NCI-H128 (cell line): ENCODE measurements around the gene MTHFD1L.
A peak's percentile ranks its signal among the peaks of the same experiment; 100 is the strongest.
"Not testable (repeated sequence)": the region's sequence is repeated elsewhere in the genome, so short reads cannot be mapped to it uniquely, and the experiment has no call there.

Experiments
- DNase-seq: peaks from one replicate; lab custom pipeline; 2025; ENCODE audit not compliant: unreplicated experiment; lab: John Stamatoyannopoulos, UW

Gene MTHFD1L

DNA sequence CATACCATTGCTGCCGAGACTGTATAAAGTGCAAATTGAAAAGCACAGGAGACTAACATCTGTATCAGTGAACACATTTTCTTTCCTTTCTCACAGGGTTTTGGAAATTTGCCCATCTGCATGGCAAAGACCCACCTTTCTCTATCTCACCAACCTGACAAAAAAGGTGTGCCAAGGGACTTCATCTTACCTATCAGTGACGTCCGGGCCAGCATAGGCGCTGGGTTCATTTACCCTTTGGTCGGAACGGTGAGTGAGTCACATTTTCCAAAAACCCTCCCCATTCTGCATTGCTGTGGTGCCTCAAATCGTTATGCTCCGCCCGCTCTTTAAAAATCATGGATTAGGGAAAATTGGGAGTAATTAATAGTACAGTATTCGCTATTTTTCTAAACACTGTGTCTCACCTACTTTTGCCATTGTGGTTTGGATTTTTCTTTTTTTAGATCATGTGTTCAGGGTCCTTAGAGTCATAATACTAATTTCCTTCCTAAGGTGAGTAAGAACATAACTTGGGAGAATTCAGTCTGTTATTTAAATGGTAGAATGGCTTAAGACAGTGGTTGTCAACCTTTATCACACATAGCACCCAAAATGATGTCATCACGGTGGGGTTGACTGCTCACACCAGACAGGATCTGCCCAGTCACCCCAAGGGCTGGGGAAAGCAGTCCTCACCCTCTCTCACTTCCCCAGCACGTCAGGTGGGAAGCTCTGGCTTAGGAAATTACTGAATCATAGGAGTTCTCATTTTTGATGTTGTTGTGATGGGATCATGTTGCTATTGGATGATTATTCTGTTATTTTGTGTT, 171.6 kb downstream of the MTHFD1L start:
- DNase-seq: no peak

DNA sequence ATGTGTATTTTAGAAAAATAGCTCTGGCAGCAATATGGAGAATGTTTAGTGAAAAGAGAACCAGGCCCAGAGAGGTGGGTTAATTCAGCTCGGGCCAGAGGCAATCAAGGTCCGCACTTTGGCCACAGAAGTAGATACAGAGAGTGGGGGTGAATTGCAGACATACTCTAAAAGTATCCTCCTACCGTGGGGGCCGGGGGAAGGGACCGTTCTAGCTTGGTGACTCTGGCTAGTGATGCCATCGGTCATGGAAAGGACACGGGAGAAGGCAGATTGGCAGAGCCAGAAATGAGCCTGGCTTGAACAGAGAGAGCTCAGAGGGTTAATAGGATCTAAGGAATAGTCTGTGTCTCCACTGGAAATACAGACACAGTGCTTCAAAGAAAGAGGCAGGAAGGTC, 173.1 kb downstream of the MTHFD1L start:
- DNase-seq: no peak

DNA sequence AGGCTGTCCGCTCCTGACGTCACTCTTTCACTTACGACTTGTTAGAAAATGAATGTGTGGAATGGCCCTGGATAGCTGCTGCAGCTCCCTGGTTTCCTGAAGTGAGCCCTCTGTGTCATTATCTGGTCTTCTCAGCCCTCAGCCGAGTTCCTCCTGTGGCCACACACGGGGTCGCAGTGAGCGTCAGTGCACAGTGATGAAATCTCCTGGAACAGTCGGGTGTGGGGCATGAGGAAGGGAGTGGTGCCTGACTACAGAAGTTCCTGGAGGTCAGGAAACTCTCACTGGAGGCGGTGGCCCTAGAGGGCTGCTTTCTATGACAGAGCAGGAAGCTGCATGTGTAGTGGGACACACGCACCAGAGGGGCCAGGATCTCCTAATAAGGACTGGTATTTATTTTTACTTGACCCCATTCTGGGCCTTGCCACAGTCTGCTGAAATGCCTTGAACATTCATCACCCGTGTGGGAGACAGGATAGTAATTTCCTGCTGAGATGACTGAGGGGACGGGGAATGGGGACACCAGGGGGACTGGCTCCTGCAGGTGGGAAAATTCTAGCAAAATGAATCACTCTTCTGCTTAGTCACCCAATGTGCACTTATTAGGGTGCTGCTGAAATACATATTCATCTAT, 175.5 kb downstream of the MTHFD1L start:
- not testable (repeated sequence) for DNase-seq

DNA sequence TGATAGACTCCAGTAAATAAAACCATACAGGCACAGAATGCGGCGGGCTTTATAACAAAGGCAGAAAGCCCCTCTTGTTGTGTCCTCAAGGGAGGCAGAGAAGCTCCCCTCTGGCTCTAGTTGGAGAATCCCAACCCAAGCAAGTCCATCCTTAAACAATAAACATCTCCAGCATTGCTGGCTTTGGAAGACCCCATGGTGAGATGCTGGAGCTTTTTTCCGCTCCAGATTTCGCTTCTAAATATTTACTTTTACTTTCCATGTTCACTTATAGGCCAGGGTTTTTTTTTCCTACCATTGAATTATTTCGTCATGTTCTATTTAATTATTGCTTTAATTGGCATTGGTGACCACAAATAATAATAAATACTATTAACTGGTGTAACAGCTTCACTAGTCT, 176.2 kb downstream of the MTHFD1L start:
- DNase-seq: no peak

DNA sequence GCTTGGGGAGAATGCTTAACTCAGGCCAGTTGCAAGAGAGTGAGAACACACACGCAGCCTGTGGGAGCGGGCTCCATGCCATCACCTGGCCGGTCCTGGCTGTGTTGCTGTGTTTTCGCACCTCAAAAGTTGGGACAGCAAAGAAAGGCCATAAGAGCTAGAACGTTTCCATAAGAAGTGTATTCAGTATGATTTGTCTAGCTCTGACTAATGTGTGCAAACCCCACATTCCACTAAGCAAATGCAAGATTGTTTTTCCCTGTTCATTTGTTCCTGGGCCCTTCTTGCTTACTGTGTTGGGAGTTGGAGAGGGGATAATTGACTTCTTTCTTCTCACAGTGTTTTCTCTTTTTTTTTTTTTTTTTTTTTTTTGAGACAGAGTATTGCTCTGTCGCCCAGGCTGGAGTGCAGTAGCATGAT, 177.4 kb downstream of the MTHFD1L start:
- not testable (repeated sequence) for DNase-seq

DNA sequence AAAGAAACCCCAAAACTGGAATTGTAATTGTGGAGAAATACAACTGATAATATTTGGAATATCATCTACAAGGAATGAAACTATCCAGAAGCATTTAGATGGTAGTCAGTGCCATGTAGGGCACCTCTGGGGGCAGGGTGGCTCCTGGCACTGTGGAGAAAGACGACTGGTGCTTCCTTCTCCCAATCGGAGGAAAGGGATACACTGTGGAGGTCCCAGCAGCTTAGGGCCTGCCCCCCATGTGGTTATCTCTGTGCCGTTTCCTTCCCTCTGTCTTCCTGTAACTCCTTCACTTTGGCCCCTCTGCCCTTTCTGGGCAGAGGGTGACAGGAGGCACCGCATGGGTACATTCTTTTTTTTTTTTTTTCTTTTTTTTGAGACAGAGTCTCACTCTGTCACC, 178.4 kb downstream of the MTHFD1L start:
- DNase-seq: no peak

DNA sequence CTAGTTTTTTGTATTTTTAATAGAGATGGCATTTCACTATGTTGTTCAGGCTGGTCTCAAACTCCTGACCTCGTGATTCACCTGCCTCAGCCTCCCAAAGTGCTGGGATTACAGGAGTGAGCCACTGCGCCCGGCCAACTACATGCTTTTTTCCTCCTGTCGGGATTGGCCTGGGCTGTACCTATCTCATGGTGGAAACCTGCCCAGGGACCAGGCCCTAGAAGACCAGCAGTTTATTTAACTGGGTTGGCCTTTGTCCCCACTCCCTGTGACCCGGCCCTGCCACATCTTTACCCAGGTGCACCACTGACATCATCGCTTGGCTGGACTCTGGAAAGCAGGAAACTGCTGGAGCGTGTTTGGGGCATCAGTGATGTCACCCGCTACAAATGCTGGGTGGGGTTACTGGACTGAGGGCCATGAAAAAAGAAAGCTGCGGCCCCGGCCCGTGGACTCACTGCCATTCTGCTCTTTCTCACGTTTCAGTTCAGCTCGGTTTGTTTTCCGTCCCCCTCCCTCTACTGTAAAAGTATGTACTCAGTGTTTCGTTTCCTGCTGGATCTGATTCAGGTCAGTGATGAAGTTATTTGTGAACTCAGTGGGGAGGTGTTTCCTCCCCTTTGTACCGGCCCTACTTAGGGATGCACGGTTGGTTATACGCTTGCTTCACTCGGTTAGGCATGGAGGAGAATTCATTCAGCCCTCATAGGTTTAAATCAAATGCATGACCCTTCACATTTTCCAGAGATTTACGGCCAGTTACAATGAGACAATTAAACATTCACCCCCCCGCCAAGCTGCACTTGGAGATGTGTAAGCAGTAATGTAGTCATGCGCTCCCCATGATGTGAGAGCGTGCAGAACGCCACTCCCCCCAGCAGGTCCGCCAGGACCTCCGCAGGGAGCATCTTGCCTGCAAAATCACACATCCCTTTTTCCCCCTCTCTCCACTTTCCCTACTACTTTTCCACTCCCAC, 179.3 kb downstream of the MTHFD1L start:
- DNase-seq: peak; percentile 52

DNA sequence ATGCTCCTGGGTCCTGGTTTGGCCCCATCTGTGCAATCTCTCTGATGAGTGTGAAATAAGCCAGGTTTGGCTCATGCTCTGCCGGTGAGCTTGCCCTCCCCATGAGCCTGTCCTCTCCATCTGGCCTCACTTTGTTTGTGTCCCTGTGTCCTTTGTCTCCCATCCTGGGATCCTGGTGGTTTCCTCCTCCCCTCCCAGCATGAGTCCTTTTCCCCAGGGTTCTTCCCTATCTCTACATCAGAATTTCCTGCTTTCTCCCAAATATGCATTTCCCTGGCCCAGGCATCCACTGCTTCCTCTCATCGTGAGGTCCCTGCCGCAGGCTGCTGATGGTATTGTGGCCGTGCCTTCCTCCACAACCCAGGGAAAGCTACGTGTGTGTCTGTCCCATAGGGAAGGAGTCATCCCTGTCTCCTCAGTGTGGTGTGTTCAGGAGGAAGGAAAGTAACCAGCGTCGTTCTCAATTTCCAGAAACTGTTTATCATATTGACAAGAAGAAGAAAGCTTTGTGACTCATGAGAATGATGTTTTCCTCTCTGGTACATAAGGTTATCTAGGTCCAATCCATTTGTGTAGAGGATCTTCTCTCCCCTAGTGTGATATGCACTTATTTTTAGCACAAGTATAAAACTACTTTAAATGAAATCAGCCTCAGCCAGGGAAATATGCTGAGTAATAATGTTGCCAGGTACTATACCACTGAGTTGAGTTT, 180.2 kb downstream of the MTHFD1L start:
- not testable (repeated sequence) for DNase-seq

DNA sequence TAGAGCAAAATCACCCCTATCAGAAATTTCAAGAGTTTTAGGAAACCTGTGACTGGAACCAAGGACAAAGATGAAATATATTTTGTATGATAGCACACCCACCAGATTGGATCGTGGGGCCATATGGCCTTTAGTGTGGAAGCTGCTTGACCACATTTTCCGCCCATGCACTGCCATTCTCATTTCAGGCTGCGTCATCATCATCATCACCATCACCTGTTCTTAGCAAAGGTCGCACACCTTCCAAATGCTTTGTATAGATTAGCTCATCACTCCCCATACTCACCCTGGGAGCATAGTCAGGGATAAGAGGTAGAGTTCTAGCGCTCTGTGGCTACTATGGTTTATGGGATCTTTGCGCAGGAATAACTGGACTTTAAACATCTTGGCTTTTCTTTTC, 185.7 kb downstream of the MTHFD1L start:
- DNase-seq: no peak

DNA sequence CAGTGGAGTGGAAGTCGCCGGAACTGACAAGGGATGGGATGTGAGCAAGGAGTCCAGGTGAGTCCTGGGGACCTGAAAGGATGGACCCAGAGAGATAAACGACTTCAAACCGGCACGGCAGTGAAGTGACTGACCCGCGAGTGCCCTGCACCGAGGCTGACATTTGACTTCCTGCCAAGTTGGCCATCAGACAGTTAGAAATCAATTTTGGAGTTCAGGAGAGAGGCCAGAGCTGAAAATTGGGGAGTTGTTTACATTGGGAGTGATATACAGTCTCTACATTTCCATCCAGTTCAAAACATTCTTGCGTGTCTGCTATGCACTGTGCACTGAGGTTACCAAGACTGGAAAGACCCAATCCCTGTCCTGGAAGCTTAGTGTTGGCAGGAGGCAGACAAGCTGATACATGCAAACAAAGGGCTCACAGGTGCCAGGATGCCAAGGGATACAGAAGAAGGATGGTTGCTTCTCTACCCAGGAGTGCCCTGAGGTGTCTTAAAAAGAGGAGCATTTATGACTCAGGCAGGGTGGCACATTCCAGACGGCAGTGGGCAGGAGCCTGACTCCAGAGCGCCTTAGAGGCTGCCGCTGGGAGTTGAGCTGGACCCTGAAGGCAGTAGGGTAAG, 186.6 kb downstream of the MTHFD1L start:
- no peak for DNase-seq

DNA sequence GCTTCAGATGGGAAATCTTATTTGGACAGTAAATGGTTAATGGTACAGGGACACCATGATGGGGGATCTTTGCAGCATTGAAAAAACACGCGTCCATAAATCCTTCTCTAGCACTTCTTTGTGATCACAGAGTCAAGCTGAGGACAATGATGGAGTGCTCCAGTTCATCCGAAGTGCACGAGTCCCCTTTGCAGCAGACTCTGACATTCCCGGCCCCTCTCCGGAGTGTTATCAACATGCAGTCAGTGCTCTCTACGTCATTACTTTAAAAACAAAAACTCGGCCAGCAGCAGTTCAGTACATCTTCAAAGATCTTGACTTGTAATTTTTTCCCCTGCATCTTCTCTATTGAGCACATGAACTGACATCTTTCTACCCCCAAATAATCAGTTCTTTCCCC, 188.8 kb downstream of the MTHFD1L start:
- DNase-seq: no peak

DNA sequence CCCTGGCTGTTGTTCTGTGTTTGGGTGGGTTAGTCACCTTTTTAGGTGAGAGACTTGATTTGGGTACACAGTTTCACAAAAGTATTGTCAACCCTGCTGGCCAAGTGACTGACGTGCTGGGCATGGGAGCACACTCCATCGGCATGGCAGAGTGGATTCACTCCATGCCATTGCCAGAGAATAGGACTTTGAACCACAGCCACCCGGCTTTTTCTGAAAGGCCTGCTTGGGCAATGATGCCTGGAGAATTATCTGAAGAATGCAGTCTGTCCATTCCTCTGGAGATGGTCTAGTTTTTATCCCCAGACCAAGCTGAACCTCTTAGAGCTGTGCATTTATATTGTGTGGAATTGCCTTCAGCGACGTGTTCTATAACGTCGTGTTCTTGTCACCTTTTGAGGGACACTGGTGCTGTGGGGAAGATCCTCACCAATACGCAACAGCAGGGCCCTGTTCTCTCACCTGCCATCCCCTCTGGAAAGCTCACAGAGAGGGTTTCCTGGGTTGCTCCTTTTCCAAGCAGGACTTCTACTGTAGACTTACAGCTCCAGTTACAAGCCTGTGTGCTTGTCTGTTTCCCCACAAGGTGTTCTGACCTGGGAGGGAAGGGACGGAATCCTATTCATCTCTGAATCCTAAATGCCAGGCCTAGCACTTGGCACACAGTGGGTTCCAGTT, 190.9 kb downstream of the MTHFD1L start:
- DNase-seq: no peak

DNA sequence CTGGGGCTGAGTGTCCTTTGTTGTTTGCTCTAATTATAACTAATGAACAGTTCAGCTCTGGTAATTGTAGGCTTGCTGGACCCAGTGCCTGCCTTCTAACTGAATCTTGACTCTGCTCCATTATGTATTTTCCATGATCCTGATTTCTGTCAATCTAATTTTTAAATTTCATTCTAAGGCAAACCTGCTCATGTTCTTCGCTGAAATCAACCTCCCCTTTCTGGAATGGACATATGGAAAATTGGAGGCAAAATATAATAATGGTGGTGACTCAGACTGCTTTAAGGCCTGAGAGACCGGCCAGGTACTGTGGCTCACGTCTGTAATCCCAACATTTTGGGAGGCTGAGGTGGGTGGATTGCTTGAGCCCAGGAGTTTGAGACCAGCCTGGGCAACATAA, 191.6 kb downstream of the MTHFD1L start:
- no peak for DNase-seq

DNA sequence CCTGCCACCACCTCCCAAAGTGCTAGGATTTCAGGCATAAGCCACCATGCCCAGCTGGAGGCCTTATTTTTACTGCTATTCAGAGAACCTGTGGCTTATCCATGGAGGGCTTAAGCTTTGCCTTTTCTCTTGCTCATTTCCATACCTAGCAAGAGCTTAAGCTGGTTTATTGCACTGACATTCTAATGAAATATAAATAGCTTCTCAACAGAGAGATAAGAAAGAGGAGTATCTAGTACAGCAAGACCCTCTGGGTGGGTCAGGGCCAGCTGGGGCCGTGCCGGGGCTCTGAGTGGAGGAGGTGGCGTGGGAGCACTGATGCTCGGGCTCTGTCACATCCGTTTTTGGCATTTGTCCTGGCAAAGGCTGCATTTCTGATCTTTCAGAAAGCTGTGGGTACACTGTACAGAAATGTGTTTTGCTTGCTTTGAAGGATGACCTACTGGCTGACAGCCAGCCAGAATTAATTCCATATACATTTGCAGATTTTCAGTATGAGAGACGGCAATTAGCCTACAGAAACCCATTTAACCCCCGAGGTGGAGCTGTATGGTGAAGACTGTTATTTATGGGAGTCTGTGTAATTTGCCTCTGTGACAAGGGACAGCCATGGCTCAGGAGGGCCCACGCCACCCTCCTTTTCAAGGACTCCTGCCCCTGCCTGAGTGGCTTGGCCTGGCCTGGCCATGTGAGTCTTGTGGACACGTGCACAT, 192.7 kb downstream of the MTHFD1L start:
- no peak for DNase-seq

DNA sequence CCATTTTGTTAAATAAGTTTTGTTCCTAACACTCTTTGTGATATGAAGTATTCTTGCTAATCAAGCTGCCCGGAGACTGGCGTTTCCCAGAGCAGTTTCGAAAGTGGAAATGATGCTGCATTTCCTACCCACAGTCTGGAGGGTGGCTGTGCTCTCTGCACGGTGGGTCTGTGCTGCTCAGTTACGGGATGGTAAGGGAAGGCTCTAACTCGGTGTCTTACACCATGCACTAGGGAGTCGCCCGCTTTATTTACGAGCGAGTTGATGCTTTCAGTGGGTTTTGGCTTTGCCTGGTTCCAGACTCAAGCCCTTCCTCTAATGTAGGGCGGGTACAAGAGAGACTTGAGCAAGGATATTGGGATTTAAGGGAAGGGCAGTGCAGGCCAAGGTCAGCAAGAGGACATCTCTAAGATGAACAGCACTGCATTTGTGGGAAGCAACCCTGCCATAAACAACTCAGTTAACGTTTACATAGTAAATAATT, 194.2 kb downstream of the MTHFD1L start:
- no peak for DNase-seq

DNA sequence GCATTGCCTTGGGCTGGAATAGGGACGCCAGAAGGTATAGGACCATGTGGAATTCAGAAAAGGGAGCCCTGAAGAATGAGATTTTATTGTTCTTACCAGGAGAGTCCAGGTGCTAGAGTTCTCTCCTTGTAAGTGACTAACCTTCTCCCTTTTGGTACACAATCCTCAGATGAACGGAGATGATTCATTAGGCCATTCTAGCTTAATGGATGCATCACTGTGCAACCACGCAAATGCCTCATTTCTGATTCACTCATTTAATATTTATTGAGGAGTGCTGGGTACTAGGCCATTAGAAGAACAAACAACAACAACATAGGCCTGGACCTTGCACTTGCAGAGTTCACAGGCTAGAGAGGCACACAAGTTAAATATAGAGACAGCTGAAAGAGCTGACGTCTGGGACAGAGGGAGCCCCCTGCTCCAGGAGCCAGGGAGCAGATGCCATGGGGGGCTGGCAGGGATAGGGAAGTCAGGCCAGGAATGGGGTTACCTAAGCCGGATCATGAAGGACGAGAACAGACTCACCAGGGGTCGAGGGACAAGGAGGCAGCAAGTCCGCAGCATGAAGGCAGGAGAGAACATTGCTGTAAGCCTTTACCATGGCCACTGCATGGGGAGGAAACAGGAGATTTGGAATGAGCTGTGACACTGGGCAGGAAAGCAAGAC, 194.7 kb downstream of the MTHFD1L start:
- DNase-seq: no peak

DNA sequence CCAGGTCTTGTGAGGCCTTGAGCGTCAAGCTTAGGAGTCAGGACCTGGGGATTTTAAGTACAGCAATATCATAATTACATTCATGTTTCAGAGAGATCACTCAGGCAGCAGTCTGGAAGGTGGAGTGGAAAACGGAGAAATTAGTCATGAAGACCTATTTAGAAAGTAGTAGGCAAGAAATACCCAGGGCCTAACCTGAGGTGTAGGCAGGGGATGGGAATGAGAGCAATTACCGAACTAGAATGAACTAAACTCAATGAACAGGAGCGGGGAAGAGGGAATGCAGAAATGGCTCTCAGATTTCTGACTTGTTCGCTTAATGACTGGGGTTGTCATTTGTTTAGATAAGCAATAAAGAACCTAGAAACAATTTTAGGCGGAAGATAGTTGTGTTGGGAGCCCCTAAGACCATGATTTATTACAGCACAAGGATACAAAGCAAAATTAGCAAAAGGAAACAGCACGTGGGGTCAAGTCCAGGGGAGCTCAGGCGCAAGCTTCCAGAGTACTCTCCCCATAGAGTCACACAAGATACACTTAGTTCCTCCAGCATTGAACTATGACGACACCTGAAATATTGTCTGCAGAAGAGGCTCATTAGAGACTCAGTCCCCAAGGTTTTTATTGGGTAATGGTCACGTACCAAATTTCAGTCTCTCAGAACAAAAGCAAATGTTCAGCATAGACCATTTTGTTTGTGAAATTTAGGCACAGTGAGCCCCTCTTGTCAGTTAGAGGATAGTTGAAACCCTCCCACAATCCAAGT, 195.4 kb downstream of the MTHFD1L start:
- no peak for DNase-seq

DNA sequence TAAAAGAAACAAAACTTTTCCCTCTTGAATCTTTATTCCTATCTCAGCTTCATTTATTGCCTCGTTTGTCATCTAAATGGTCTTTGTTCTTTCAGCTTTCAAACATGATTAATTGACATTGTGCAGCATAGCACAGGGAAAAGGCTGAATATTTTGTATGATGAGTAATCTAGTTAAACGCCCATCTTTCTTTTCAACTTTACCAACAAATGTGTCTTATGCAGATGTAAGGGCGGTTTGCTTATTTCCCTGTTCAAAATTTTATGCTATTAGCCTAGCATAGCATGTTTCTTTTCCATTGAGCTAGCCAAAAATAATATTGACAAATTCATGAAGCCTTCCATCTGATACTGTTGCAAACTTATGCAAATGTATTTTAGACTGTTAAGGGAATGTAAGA, 197.8 kb downstream of the MTHFD1L start:
- no peak for DNase-seq
